WTC11 (cell line): ENCODE results near the gene FOXK1. TPM values are rescaled to one million over a fixed set of nuclear protein-coding genes. Genes with fewer than 3 reads are reported as not detected.

Experiments used
- ATAC-seq: fragments of 200-7000 bp; cut with Tn5 transposase; 2 replicates; pipeline ENCODE4 v1.10.0; 2021; ENCODE audit warnings: mild to moderate bottlenecking, moderate library complexity
- CTCF ChIA-PET: fragments of 300-600 bp; sonication (Branson Sonifier 250); formaldehyde crosslinking; loops from one replicate; lab custom pipeline; 2021; ENCODE audit warnings: antibody characterized with exemption; lab: Charles Lee
- POLR2A ChIA-PET: fragments of 350-600 bp; sonication (Branson Sonifier 250); formaldehyde crosslinking; loops from one replicate; lab custom pipeline; 2021; ENCODE audit warnings: antibody characterized with exemption; lab: Charles Lee
- DNase-seq: peaks from one replicate; pipeline ENCODE4 v3.0.0; 2021; ENCODE audit warnings: low spot score
- H3K27ac Mint-ChIP-seq: 2 replicates; pipeline ENCODE4 v1.8.0; 2021; ENCODE audit warnings: mixed read lengths
- H3K27me3 Mint-ChIP-seq: 2 replicates; pipeline ENCODE4 v1.8.0; 2021; ENCODE audit warnings: low read depth, mild to moderate bottlenecking, moderate library complexity, mixed read lengths
- H3K36me3 Mint-ChIP-seq: 2 replicates; pipeline ENCODE4 v1.8.0; 2021; ENCODE audit warnings: mixed read lengths
- H3K4me1 Mint-ChIP-seq: 2 replicates; pipeline ENCODE4 v1.8.0; 2022; ENCODE audit warnings: mixed read lengths
- H3K4me3 Mint-ChIP-seq: 2 replicates; pipeline ENCODE4 v1.8.0; 2021; ENCODE audit warnings: mild to moderate bottlenecking, moderate library complexity, mixed read lengths
- H3K9me3 Mint-ChIP-seq: 2 replicates; pipeline ENCODE4 v1.8.0; 2021; ENCODE audit warnings: mixed read lengths
- CBFB ChIP-seq: sonication (generic); formaldehyde crosslinking; IDR thresholded peaks from 2 replicates; pipeline ENCODE4 v1.8.1; 2022; ENCODE audit warnings: mild to moderate bottlenecking, low read depth, missing genetic modification reagents
- ESRRA ChIP-seq: sonication (generic); formaldehyde crosslinking; IDR thresholded peaks from 2 replicates; pipeline ENCODE4 v1.8.1; 2022; ENCODE audit warnings: mild to moderate bottlenecking, missing genetic modification reagents, borderline replicate concordance
- GRHL2 ChIP-seq: fragments of 250-450 bp; sonication (Bioruptor Pico); IDR thresholded peaks from 2 replicates; pipeline ENCODE4 v1.8.0; 2022; ENCODE audit warnings: mild to moderate bottlenecking, moderate library complexity; ENCODE audit not compliant: insufficient replicate concordance, severe bottlenecking
- GTF2I ChIP-seq: fragments of 250-450 bp; sonication (Bioruptor Pico); conservative IDR thresholded peaks from 2 replicates; pipeline ENCODE4 v1.4.0; 2021; ENCODE audit warnings: mild to moderate bottlenecking
- IRF2 ChIP-seq: sonication (generic); formaldehyde crosslinking; IDR thresholded peaks from 2 replicates; pipeline ENCODE4 v1.8.0; 2022; ENCODE audit warnings: low read depth, missing genetic modification reagents, borderline replicate concordance
- MXD4 ChIP-seq: fragments of 250-450 bp; sonication (Bioruptor Pico); IDR thresholded peaks from 2 replicates; pipeline ENCODE4 v1.8.0; 2021; ENCODE audit warnings: mild to moderate bottlenecking, moderate library complexity, borderline replicate concordance
- NR2C2 ChIP-seq: sonication (generic); formaldehyde crosslinking; IDR thresholded peaks from 2 replicates; pipeline ENCODE4 v1.8.0; 2022; ENCODE audit warnings: mild to moderate bottlenecking, missing genetic modification reagents
- SMAD3 ChIP-seq: sonication (generic); formaldehyde crosslinking; IDR thresholded peaks from 2 replicates; pipeline ENCODE4 v1.8.0; 2022; ENCODE audit warnings: missing genetic modification reagents, mild to moderate bottlenecking, borderline replicate concordance
- SOX15 ChIP-seq: fragments of 250-450 bp; sonication (Bioruptor Pico); IDR thresholded peaks from 2 replicates; pipeline ENCODE4 v1.9.0; 2021; ENCODE audit warnings: mild to moderate bottlenecking
- SP1 ChIP-seq: sonication (generic); formaldehyde crosslinking; conservative IDR thresholded peaks from 2 replicates; pipeline ENCODE4 v1.8.1; 2022; ENCODE audit warnings: missing genetic modification reagents
- ZNF138 ChIP-seq: sonication (generic); formaldehyde crosslinking; conservative IDR thresholded peaks from 2 replicates; pipeline ENCODE4 v1.8.1; 2022; ENCODE audit warnings: mild to moderate bottlenecking, moderate library complexity, missing genetic modification reagents
- ZNF232 ChIP-seq: sonication (generic); formaldehyde crosslinking; IDR thresholded peaks from 2 replicates; pipeline ENCODE4 v1.8.0; 2022; ENCODE audit warnings: mild to moderate bottlenecking, missing genetic modification reagents
- ZNF416 ChIP-seq: fragments of 250-450 bp; sonication (Bioruptor Pico); IDR thresholded peaks from 2 replicates; pipeline ENCODE4 v1.9.0; 2021; ENCODE audit warnings: mild to moderate bottlenecking, inconsistent platforms
- total RNA-seq: library from RNA; stranded (reverse); gene quantifications from 3 replicates; pipeline ENCODE4 v1.2.3, GENCODE V29; 2021
- TF ChIP-seq, protein P1 (sequence below): sonication (generic); formaldehyde crosslinking; IDR thresholded peaks from 2 replicates; pipeline ENCODE4 v1.8.0; 2023; ENCODE audit warnings: mild to moderate bottlenecking, missing genetic modification reagents
- TF ChIP-seq, protein P2 (sequence below): fragments of 250-450 bp; sonication (Bioruptor Pico); IDR thresholded peaks from 2 replicates; pipeline ENCODE4 v1.9.0; 2021; ENCODE audit warnings: mild to moderate bottlenecking, borderline replicate concordance
- TF ChIP-seq, protein P3 (sequence below): fragments of 200-600 bp; IDR thresholded peaks from 2 replicates; pipeline ENCODE4 v1.8.0; 2022; ENCODE audit warnings: antibody characterized with exemption
- TF ChIP-seq, protein P4 (sequence below): sonication (generic); formaldehyde crosslinking; IDR thresholded peaks from 2 replicates; pipeline ENCODE4 v1.8.1; 2022; ENCODE audit warnings: low read depth, mild to moderate bottlenecking, moderate library complexity, missing genetic modification reagents, borderline replicate concordance
- TF ChIP-seq, protein P5 (sequence below): sonication (generic); formaldehyde crosslinking; IDR thresholded peaks from 2 replicates; pipeline ENCODE4 v1.8.1; 2023; ENCODE audit warnings: mild to moderate bottlenecking, missing genetic modification reagents, moderate library complexity
- TF ChIP-seq, protein P6 (sequence below): sonication (generic); formaldehyde crosslinking; IDR thresholded peaks from 2 replicates; pipeline ENCODE4 v1.8.1; 2022; ENCODE audit warnings: mild to moderate bottlenecking, moderate library complexity, missing genetic modification reagents
- TF ChIP-seq, protein P7 (sequence below): sonication (generic); formaldehyde crosslinking; IDR thresholded peaks from 2 replicates; pipeline ENCODE4 v1.8.0; 2022; ENCODE audit warnings: mild to moderate bottlenecking, missing genetic modification reagents

Gene FOXK1
- total RNA-seq, 1 experiment from 2014 or later, result 21.9 TPM

DNA sequence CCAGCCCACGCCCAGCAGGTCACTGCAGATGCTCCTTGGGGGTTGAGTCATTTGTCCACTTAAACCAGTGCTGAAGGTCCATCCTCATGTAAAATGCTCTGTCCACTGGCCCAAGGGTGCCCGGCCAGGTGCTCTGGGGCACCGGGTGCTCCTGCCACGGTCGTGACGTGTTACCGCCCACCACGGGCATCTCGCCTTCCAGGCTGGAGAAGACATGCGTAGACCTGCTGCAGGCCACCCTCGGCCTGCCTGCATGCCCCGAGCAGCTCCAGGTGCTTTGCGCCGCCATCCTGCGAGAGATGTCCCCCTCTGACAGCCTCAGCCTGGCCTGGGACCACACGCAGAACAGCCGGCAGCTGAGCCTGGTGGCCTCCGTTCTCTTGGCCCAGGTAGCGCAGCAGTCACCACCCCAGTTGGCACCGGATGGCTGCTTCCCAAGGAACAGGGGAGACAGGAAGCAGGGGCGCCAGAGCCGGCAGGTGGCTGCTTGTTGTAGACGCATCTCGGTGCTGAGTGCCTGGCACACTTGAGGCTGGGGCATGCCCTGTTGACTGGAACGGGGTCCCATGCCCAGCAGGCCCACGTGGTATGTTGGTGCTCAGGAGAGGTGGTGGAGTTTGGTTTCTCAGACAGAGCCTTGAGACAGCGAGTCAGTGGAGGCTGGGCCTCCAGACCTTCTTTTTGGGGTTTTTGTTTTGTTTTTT lies 99.4 kb downstream of the FOXK1 start:
- H3K27me3 Mint-ChIP-seq, result no peaks in the 10 kb centered on the region
- H3K27ac Mint-ChIP-seq, result no peak overlapping the region
- CTCF ChIA-PET, result interaction anchor here (1.4 kb wide), 1 partner anchor 11 kb away, joined by 12 read pairs; no protein-coding TSS in a partner anchor
- no peak overlapping the region for H3K4me3 Mint-ChIP-seq
- POLR2A ChIA-PET, result no interaction called here
- no peaks in the 10 kb centered on the region for H3K9me3 Mint-ChIP-seq
- TF ChIP-seq ZNF416 (CRISPR knock-in tag) (no peak), ESRRA (CRISPR knock-in tag) (no peak), CBFB (CRISPR knock-in tag) (no peak), MXD4 (CRISPR knock-in tag) (no peak), SMAD3 (no peak), SP1 (no peak), ZNF138 (CRISPR knock-in tag) (no peak), ZNF232 (no peak), SOX15 (CRISPR knock-in tag) (no peak), NR2C2 (CRISPR knock-in tag) (no peak), GRHL2 (CRISPR knock-in tag) (no peak), IRF2 (CRISPR knock-in tag) (no peak), GTF2I (CRISPR knock-in tag) (no peak)
- TF ChIP-seq, protein P1, sequence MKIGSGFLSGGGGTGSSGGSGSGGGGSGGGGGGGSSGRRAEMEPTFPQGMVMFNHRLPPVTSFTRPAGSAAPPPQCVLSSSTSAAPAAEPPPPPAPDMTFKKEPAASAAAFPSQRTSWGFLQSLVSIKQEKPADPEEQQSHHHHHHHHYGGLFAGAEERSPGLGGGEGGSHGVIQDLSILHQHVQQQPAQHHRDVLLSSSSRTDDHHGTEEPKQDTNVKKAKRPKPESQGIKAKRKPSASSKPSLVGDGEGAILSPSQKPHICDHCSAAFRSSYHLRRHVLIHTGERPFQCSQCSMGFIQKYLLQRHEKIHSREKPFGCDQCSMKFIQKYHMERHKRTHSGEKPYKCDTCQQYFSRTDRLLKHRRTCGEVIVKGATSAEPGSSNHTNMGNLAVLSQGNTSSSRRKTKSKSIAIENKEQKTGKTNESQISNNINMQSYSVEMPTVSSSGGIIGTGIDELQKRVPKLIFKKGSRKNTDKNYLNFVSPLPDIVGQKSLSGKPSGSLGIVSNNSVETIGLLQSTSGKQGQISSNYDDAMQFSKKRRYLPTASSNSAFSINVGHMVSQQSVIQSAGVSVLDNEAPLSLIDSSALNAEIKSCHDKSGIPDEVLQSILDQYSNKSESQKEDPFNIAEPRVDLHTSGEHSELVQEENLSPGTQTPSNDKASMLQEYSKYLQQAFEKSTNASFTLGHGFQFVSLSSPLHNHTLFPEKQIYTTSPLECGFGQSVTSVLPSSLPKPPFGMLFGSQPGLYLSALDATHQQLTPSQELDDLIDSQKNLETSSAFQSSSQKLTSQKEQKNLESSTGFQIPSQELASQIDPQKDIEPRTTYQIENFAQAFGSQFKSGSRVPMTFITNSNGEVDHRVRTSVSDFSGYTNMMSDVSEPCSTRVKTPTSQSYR (CRISPR knock-in tag), result no peak
- TF ChIP-seq, protein P2, sequence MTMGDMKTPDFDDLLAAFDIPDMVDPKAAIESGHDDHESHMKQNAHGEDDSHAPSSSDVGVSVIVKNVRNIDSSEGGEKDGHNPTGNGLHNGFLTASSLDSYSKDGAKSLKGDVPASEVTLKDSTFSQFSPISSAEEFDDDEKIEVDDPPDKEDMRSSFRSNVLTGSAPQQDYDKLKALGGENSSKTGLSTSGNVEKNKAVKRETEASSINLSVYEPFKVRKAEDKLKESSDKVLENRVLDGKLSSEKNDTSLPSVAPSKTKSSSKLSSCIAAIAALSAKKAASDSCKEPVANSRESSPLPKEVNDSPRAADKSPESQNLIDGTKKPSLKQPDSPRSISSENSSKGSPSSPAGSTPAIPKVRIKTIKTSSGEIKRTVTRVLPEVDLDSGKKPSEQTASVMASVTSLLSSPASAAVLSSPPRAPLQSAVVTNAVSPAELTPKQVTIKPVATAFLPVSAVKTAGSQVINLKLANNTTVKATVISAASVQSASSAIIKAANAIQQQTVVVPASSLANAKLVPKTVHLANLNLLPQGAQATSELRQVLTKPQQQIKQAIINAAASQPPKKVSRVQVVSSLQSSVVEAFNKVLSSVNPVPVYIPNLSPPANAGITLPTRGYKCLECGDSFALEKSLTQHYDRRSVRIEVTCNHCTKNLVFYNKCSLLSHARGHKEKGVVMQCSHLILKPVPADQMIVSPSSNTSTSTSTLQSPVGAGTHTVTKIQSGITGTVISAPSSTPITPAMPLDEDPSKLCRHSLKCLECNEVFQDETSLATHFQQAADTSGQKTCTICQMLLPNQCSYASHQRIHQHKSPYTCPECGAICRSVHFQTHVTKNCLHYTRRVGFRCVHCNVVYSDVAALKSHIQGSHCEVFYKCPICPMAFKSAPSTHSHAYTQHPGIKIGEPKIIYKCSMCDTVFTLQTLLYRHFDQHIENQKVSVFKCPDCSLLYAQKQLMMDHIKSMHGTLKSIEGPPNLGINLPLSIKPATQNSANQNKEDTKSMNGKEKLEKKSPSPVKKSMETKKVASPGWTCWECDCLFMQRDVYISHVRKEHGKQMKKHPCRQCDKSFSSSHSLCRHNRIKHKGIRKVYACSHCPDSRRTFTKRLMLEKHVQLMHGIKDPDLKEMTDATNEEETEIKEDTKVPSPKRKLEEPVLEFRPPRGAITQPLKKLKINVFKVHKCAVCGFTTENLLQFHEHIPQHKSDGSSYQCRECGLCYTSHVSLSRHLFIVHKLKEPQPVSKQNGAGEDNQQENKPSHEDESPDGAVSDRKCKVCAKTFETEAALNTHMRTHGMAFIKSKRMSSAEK (CRISPR knock-in tag), result no peak
- TF ChIP-seq, protein P3, sequence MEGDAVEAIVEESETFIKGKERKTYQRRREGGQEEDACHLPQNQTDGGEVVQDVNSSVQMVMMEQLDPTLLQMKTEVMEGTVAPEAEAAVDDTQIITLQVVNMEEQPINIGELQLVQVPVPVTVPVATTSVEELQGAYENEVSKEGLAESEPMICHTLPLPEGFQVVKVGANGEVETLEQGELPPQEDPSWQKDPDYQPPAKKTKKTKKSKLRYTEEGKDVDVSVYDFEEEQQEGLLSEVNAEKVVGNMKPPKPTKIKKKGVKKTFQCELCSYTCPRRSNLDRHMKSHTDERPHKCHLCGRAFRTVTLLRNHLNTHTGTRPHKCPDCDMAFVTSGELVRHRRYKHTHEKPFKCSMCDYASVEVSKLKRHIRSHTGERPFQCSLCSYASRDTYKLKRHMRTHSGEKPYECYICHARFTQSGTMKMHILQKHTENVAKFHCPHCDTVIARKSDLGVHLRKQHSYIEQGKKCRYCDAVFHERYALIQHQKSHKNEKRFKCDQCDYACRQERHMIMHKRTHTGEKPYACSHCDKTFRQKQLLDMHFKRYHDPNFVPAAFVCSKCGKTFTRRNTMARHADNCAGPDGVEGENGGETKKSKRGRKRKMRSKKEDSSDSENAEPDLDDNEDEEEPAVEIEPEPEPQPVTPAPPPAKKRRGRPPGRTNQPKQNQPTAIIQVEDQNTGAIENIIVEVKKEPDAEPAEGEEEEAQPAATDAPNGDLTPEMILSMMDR, result no peak
- TF ChIP-seq, protein P4, sequence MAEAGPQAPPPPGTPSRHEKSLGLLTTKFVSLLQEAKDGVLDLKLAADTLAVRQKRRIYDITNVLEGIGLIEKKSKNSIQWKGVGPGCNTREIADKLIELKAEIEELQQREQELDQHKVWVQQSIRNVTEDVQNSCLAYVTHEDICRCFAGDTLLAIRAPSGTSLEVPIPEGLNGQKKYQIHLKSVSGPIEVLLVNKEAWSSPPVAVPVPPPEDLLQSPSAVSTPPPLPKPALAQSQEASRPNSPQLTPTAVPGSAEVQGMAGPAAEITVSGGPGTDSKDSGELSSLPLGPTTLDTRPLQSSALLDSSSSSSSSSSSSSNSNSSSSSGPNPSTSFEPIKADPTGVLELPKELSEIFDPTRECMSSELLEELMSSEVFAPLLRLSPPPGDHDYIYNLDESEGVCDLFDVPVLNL (CRISPR knock-in tag), result no peak
- TF ChIP-seq, protein P5, sequence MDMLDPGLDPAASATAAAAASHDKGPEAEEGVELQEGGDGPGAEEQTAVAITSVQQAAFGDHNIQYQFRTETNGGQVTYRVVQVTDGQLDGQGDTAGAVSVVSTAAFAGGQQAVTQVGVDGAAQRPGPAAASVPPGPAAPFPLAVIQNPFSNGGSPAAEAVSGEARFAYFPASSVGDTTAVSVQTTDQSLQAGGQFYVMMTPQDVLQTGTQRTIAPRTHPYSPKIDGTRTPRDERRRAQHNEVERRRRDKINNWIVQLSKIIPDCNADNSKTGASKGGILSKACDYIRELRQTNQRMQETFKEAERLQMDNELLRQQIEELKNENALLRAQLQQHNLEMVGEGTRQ (CRISPR knock-in tag), result no peak
- TF ChIP-seq, protein P6, sequence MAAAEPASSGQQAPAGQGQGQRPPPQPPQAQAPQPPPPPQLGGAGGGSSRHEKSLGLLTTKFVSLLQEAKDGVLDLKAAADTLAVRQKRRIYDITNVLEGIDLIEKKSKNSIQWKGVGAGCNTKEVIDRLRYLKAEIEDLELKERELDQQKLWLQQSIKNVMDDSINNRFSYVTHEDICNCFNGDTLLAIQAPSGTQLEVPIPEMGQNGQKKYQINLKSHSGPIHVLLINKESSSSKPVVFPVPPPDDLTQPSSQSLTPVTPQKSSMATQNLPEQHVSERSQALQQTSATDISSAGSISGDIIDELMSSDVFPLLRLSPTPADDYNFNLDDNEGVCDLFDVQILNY, result no peak
- TF ChIP-seq, protein P7, sequence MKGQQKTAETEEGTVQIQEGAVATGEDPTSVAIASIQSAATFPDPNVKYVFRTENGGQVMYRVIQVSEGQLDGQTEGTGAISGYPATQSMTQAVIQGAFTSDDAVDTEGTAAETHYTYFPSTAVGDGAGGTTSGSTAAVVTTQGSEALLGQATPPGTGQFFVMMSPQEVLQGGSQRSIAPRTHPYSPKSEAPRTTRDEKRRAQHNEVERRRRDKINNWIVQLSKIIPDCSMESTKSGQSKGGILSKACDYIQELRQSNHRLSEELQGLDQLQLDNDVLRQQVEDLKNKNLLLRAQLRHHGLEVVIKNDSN (CRISPR knock-in tag), result no peak
- no peaks in the 10 kb centered on the region for H3K4me1 Mint-ChIP-seq
- ATAC-seq (no peak), DNase-seq (no peak)
- H3K36me3 Mint-ChIP-seq, result peaks cover 11% of the 10 kb centered on the region
